ENCODE measurements around the gene MBD4.

GRCh38 chr3:129446926-129447325, 7.2 kb upstream of the MBD4 start:
- TF ChIP-seq CTCF (IDR thresholded peaks at IDR 0.05) (no peak), POLR2AphosphoS5 (IDR thresholded peaks at IDR 0.05) (no peak), EP300 (IDR thresholded peaks at IDR 0.05) (no peak), POLR2A (IDR thresholded peaks at IDR 0.05) (no peak)
